ENCODE results near the gene GCFC2.

- no peak for TF ChIP-seq CTCF (IDR thresholded peaks at IDR 0.05)
- no peak for TF ChIP-seq POLR2A (IDR thresholded peaks at IDR 0.05)
Measured at GRCh38 chr2:75645643-75646042, 65.1 kb downstream of the GCFC2 start.

All from gastroesophageal sphincter (tissue), 3 donors.